Liver (tissue), 9 donors: ENCODE results near the gene DOCK2. TPM values are rescaled to one million over a fixed set of nuclear protein-coding genes. Genes with fewer than 3 reads are reported as not detected.
A peak's percentile ranks its signal among the peaks of the same experiment; 100 is the strongest.

Experiments
- DNase-seq: peaks from one replicate; pipeline ENCODE4 v3.0.0-alpha.2; 2017; ENCODE audit warnings: low spot score
- H3K27ac ChIP-seq, 2 donors: one replicate each; pipeline ENCODE4 v1.7.0; 2013; ENCODE audit warnings: inconsistent platforms in 2 of 2, low read length in 2 of 2, control low read depth in 1 of 2, low read depth in 1 of 2, mild to moderate bottlenecking in 1 of 2
- H3K27me3 ChIP-seq, 4 donors: one replicate each; pipeline versions ENCODE4 v1.6.1 to v1.7.0; 2013; ENCODE audit warnings: low read length in 3 of 4, inconsistent platforms in 1 of 4, mild to moderate bottlenecking in 1 of 4, moderate library complexity in 1 of 4; ENCODE audit not compliant: control insufficient read depth in 4 of 4, insufficient read depth in 4 of 4
- H3K36me3 ChIP-seq, 4 donors: one replicate each; pipeline versions ENCODE4 v1.6.1 to v1.7.0; 2013; ENCODE audit warnings: low read length in 3 of 4, mild to moderate bottlenecking in 3 of 4, low read depth in 1 of 4, moderate library complexity in 1 of 4; ENCODE audit not compliant: control insufficient read depth in 4 of 4, insufficient read depth in 3 of 4
- H3K4me1 ChIP-seq, 4 donors: one replicate each; pipeline versions ENCODE4 v1.6.1 to v1.7.0; 2013; ENCODE audit warnings: low read length in 3 of 4, mild to moderate bottlenecking in 3 of 4, moderate library complexity in 1 of 4; ENCODE audit not compliant: control insufficient read depth in 4 of 4, insufficient read depth in 4 of 4
- H3K4me3 ChIP-seq, 3 donors: one replicate each; pipeline versions ENCODE4 v1.6.1 to v1.7.0; 2013; ENCODE audit warnings: low read length in 3 of 3, control low read depth in 1 of 3, low read depth in 1 of 3, mild to moderate bottlenecking in 1 of 3
- H3K9ac ChIP-seq, 2 donors: one replicate each; pipeline ENCODE4 v1.7.0; 2013; ENCODE audit warnings: low read length in 2 of 2, mild to moderate bottlenecking in 2 of 2, moderate library complexity in 2 of 2, control low read depth in 1 of 2, low read depth in 1 of 2
- H3K9me3 ChIP-seq, 4 donors: one replicate each; pipeline versions ENCODE4 v1.6.1 to v1.7.0; 2013; ENCODE audit warnings: low read length in 3 of 4; ENCODE audit not compliant: control insufficient read depth in 4 of 4
- CTCF ChIP-seq: fragments of 150-350 bp; IDR thresholded peaks from 2 replicates; pipeline ENCODE4 v1.5.1; 2017; ENCODE audit warnings: improper control_type of control experiment, low read depth, low read length; ENCODE audit not compliant: missing input control
- EGR1 ChIP-seq, 2 donors: IDR thresholded peaks; 2 replicates each; pipeline ENCODE4 v1.6.1; 2016 to 2018; ENCODE audit warnings: antibody characterized with exemption in 2 of 2, low read depth in 2 of 2
- FOXA1 ChIP-seq: IDR thresholded peaks from 2 replicates; pipeline ENCODE4 v1.6.1; 2016; ENCODE audit warnings: antibody characterized with exemption
- FOXA2 ChIP-seq: IDR thresholded peaks from 2 replicates; pipeline ENCODE4 v1.6.1; 2016; ENCODE audit warnings: antibody characterized with exemption
- GABPA ChIP-seq, 2 donors: IDR thresholded peaks in 1 of 2; conservative IDR thresholded peaks in 1 of 2; 2 replicates each; pipeline ENCODE4 v1.6.1; 2016; ENCODE audit warnings: antibody characterized with exemption in 2 of 2, mild to moderate bottlenecking in 1 of 2, moderate library complexity in 1 of 2
- HNF4A ChIP-seq, 2 donors: conservative IDR thresholded peaks; 2 replicates each; pipeline ENCODE4 v1.6.1; 2016; ENCODE audit warnings: antibody characterized with exemption in 2 of 2, mild to moderate bottlenecking in 2 of 2
- HNF4G ChIP-seq: IDR thresholded peaks from 2 replicates; pipeline ENCODE4 v1.6.1; 2016; ENCODE audit warnings: antibody characterized with exemption
- JUND ChIP-seq, 2 donors: IDR thresholded peaks; 2 replicates each; pipeline ENCODE4 v1.6.1; 2016; ENCODE audit warnings: antibody characterized with exemption in 2 of 2
- NR2F2 ChIP-seq: IDR thresholded peaks from 2 replicates; pipeline ENCODE4 v1.6.1; 2016; ENCODE audit warnings: antibody characterized with exemption
- RAD21 ChIP-seq, 2 donors: IDR thresholded peaks; 2 replicates each; pipeline ENCODE4 v1.6.1; 2016; ENCODE audit warnings: antibody characterized with exemption in 2 of 2, mild to moderate bottlenecking in 2 of 2
- REST ChIP-seq: IDR thresholded peaks from 2 replicates; pipeline ENCODE4 v1.6.1; 2016; ENCODE audit warnings: antibody characterized with exemption, mild to moderate bottlenecking
- RXRA ChIP-seq, 2 donors: IDR thresholded peaks; 2 replicates each; pipeline ENCODE4 v1.6.1; 2017 to 2018; ENCODE audit warnings: antibody characterized with exemption in 2 of 2, mild to moderate bottlenecking in 1 of 2
- SP1 ChIP-seq: IDR thresholded peaks from 2 replicates; pipeline ENCODE4 v1.6.1; 2018; ENCODE audit warnings: antibody characterized with exemption, mild to moderate bottlenecking
- TAF1 ChIP-seq: conservative IDR thresholded peaks from 2 replicates; pipeline ENCODE4 v1.6.1; 2016; ENCODE audit warnings: antibody characterized with exemption, mild to moderate bottlenecking
- YY1 ChIP-seq: IDR thresholded peaks from 2 replicates; pipeline ENCODE4 v1.6.1; 2016; ENCODE audit warnings: antibody characterized with exemption, mild to moderate bottlenecking
- WGBS: extraction: QIAGEN DNeasy Blood & Tissue Kit; methylation state at CpG from one replicate; pipeline ENCODE4 v1.1.7; 2013; 5-methylcytosine and 5-hydroxymethylcytosine counted together
- polyA plus RNA-seq, 2 donors: library from polyadenylated mRNA; stranded (reverse) in 1 of 2; unstranded in 1 of 2; fragments of 200-250 nt in 1 of 2; fragments of >200 nt in 1 of 2; fragmentation: Nextera tagmentation in 1 of 2; extraction: Ambion mirVana in 1 of 2; gene quantifications; one replicate each; pipeline versions ENCODE4 v1.2.1 to v1.2.3, GENCODE V29; 2013 to 2015
- total RNA-seq, 2 donors: library from RNA; depleted of rRNA; stranded (reverse); fragments of >200 nt; gene quantifications; one replicate each; pipeline ENCODE4 v1.2.3, GENCODE V29; 2014
- TF ChIP-seq, protein P1 (sequence below): IDR thresholded peaks from 2 replicates; pipeline ENCODE4 v1.6.1; 2016; ENCODE audit warnings: antibody characterized with exemption
- TF ChIP-seq, protein P2 (sequence below): IDR thresholded peaks from 2 replicates; pipeline ENCODE4 v1.6.1; 2016; ENCODE audit warnings: antibody characterized with exemption
- TF ChIP-seq, protein P3 (sequence below): IDR thresholded peaks from 2 replicates; pipeline ENCODE4 v1.6.1; 2016; ENCODE audit warnings: antibody characterized with exemption
- donor health status: healthy.
- donor health status: healthy.
- donor health status: healthy.
- donor health status: healthy.
- donor health status: healthy.

The DOCK2 gene
- total and polyA plus RNA-seq, 4 donors: 2.3 to 26.6 (median 8.2) TPM

DNA sequence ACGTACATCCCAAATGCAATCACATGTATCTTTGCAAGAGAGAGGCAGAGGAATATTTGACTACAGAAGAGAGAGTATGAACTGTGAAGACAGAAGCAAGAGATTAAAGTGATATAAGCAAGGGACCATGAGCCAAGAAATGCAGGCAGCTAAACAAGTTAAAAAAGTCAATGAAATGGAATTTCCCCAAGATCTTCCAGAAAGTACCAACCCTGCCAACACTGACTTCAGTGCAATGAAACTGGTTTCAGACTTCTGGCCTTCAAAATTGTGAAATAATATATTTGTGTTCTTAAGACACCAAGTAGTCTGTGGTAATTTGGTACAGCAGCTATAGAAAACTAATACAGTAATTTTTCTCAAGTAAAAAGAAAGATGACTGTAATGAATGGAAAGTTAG lies 489.6 kb downstream of the DOCK2 start:
- Histone ChIP-seq H3K9ac (no peak overlapping the region), H3K4me3 (no peak overlapping the region), H3K4me1 (no peaks in the 10 kb centered on the region), H3K27ac (no peak overlapping the region), H3K36me3 (no peaks in the 10 kb centered on the region), H3K9me3 (peaks cover 2 to 13% (median 10%) of the 10 kb centered on the region in 4 donors), H3K27me3 (peaks cover 0 to 2% (median 0%) of the 10 kb centered on the region in 4 donors)
- TF ChIP-seq TAF1: no peak
- TF ChIP-seq YY1: no peak
- no peak for TF ChIP-seq GABPA (IDR thresholded peaks at IDR 0.05 in 1 of 2, conservative IDR thresholded peaks at IDR 0.05 in 1 of 2)
- no peak for TF ChIP-seq RAD21 (IDR thresholded peaks at IDR 0.05)
- no peak for TF ChIP-seq NR2F2
- TF ChIP-seq HNF4A (conservative IDR thresholded peaks at IDR 0.05): no peak
- DNase-seq: no peak
- WGBS: 73% methylated on average over 1 of the region's 1 CpG

- Histone ChIP-seq H3K27ac (no peak overlapping the region), H3K9ac (no peak overlapping the region), H3K27me3 (no peaks in the 10 kb centered on the region), H3K36me3 (no peaks in the 10 kb centered on the region), H3K4me3 (no peak overlapping the region), H3K4me1 (no peaks in the 10 kb centered on the region), H3K9me3 (peaks cover 0 to 5% (median 4%) of the 10 kb centered on the region in 4 donors)
- WGBS: 71% methylated on average over 3 of the region's 3 CpGs
- TF ChIP-seq GABPA (IDR thresholded peaks at IDR 0.05 in 1 of 2, conservative IDR thresholded peaks at IDR 0.05 in 1 of 2): no peak
- TF ChIP-seq YY1: no peak
- TF ChIP-seq NR2F2: no peak
- TF ChIP-seq, protein P1, sequence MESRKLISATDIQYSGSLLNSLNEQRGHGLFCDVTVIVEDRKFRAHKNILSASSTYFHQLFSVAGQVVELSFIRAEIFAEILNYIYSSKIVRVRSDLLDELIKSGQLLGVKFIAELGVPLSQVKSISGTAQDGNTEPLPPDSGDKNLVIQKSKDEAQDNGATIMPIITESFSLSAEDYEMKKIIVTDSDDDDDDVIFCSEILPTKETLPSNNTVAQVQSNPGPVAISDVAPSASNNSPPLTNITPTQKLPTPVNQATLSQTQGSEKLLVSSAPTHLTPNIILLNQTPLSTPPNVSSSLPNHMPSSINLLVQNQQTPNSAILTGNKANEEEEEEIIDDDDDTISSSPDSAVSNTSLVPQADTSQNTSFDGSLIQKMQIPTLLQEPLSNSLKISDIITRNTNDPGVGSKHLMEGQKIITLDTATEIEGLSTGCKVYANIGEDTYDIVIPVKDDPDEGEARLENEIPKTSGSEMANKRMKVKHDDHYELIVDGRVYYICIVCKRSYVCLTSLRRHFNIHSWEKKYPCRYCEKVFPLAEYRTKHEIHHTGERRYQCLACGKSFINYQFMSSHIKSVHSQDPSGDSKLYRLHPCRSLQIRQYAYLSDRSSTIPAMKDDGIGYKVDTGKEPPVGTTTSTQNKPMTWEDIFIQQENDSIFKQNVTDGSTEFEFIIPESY: no peak
- TF ChIP-seq, protein P2, sequence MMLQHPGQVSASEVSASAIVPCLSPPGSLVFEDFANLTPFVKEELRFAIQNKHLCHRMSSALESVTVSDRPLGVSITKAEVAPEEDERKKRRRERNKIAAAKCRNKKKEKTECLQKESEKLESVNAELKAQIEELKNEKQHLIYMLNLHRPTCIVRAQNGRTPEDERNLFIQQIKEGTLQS: no peak
- TF ChIP-seq CTCF: no peak
- no peak for TF ChIP-seq FOXA2
- TF ChIP-seq REST: no peak
- TF ChIP-seq SP1: no peak
- TF ChIP-seq JUND (IDR thresholded peaks at IDR 0.05): no peak
- TF ChIP-seq FOXA1: no peak
- no peak for TF ChIP-seq RXRA (IDR thresholded peaks at IDR 0.05)
- TF ChIP-seq, protein P3, sequence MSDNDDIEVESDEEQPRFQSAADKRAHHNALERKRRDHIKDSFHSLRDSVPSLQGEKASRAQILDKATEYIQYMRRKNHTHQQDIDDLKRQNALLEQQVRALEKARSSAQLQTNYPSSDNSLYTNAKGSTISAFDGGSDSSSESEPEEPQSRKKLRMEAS: no peak
- TF ChIP-seq HNF4G: no peak
- no peak for TF ChIP-seq TAF1
- TF ChIP-seq HNF4A (conservative IDR thresholded peaks at IDR 0.05): no peak
- no peak for TF ChIP-seq EGR1 (IDR thresholded peaks at IDR 0.05; ENCODE audit: low read depth in 2 of 2)
- TF ChIP-seq RAD21 (IDR thresholded peaks at IDR 0.05): no peak
- DNase-seq: peak; percentile 16
Observed at GRCh38 chr5:170131235-170131634, 494.2 kb downstream of the DOCK2 start.
